IMR-90 (cell line): ENCODE data around the gene POFUT2. TPM values are rescaled to one million over a fixed set of nuclear protein-coding genes. Genes with fewer than 3 reads are reported as not detected.

ENCODE experiments used
- ATAC-seq: fragments of 200-7000 bp; cut with Tn5 transposase; 2 replicates; pipeline ENCODE4 v1.9.1; 2020; ENCODE audit warnings: low read depth, mild to moderate bottlenecking, moderate library complexity
- BruUV-seq: library from RNA; stranded (reverse); fragments of 400-500 nt; replicated peaks from 2 replicates; lab custom pipeline; 2021; lab: Mats Ljungman, UMichigan
- CTCF ChIA-PET: fragments of 300-600 bp; formaldehyde crosslinking; extraction: SDS; loops from one replicate; lab custom pipeline; 2021; ENCODE audit warnings: antibody characterized with exemption; lab: Yijun Ruan, JAX
- POLR2A ChIA-PET: fragments of 300-600 bp; sonication (Branson Sonifier 250); formaldehyde crosslinking; loops from one replicate; lab custom pipeline; 2022; ENCODE audit warnings: antibody characterized with exemption; ENCODE audit not compliant: unreplicated experiment; lab: Charles Lee
- DNase-seq: peaks from one replicate; pipeline ENCODE4 v3.0.0; 2013
- H2AFZ ChIP-seq: replicated peaks from 2 replicates; pipeline ENCODE3; 2013; ENCODE audit warnings: low read length, mild to moderate bottlenecking; ENCODE audit not compliant: poor library complexity
- H2AK5ac ChIP-seq: 2 replicates; pipeline ENCODE4 v1.6.1; 2013; ENCODE audit warnings: low read depth, low read length, inconsistent platforms
- H2AK9ac ChIP-seq: replicated peaks from 2 replicates; pipeline ENCODE3; 2013; ENCODE audit warnings: mild to moderate bottlenecking, low read depth, low read length, moderate library complexity; ENCODE audit not compliant: poor library complexity
- H2BK120ac ChIP-seq: 2 replicates; pipeline ENCODE4 v1.6.1; 2013; ENCODE audit warnings: low read depth, low read length, inconsistent platforms
- H2BK15ac ChIP-seq: 3 replicates; pipeline ENCODE4 v1.6.1; 2013; ENCODE audit warnings: low read depth, low read length, inconsistent platforms
- H2BK20ac ChIP-seq: 2 replicates; pipeline ENCODE4 v1.6.1; 2013; ENCODE audit warnings: low read depth, mild to moderate bottlenecking, inconsistent platforms, low read length, moderate library complexity
- H2BK5ac ChIP-seq: 2 replicates; pipeline ENCODE4 v1.6.1; 2013; ENCODE audit warnings: mild to moderate bottlenecking, low read depth, low read length, inconsistent platforms; ENCODE audit not compliant: poor library complexity, severe bottlenecking
- H3K14ac ChIP-seq: replicated peaks from 2 replicates; pipeline ENCODE4 v1.6.1; 2013; ENCODE audit warnings: low read depth, low read length, inconsistent platforms
- H3K18ac ChIP-seq: 2 replicates; pipeline ENCODE4 v1.6.1; 2013; ENCODE audit warnings: low read depth, low read length, control low read depth
- H3K23ac ChIP-seq: 2 replicates; pipeline ENCODE4 v1.6.1; 2013; ENCODE audit warnings: low read depth, low read length, inconsistent platforms
- H3K27ac ChIP-seq: 2 replicates; pipeline ENCODE4 v1.5.1; 2013; ENCODE audit warnings: mild to moderate bottlenecking, control low read depth, low read length; ENCODE audit not compliant: insufficient read depth
- H3K27me3 ChIP-seq: 2 replicates; pipeline ENCODE4 v1.6.1; 2013; ENCODE audit warnings: low read length; ENCODE audit not compliant: control insufficient read depth, insufficient read depth
- H3K36me3 ChIP-seq: 2 replicates; pipeline ENCODE4 v1.6.1; 2013; ENCODE audit warnings: low read length, mixed read lengths; ENCODE audit not compliant: control insufficient read depth, insufficient read depth
- H3K4ac ChIP-seq: 2 replicates; pipeline ENCODE4 v1.6.1; 2013; ENCODE audit warnings: low read depth, low read length, inconsistent platforms
- H3K4me1 ChIP-seq: 2 replicates; pipeline ENCODE4 v1.6.1; 2013; ENCODE audit warnings: low read length, mixed read lengths; ENCODE audit not compliant: control insufficient read depth, insufficient read depth
- H3K4me2 ChIP-seq: 2 replicates; pipeline ENCODE4 v1.6.1; 2013; ENCODE audit warnings: low read depth, mild to moderate bottlenecking, control low read depth, low read length, moderate library complexity
- H3K4me3 ChIP-seq: 2 replicates; pipeline ENCODE4 v1.5.1; 2013; ENCODE audit warnings: low read depth, mild to moderate bottlenecking, control low read depth, low read length, moderate library complexity; ENCODE audit not compliant: insufficient read depth
- H3K56ac ChIP-seq: 2 replicates; pipeline ENCODE4 v1.6.1; 2013; ENCODE audit warnings: low read length, inconsistent platforms; ENCODE audit not compliant: insufficient read depth; ENCODE audit errors: extremely low read depth
- H3K79me1 ChIP-seq, 2 experiments: 2 replicates each; pipeline ENCODE4 v1.6.1; 2013; ENCODE audit warnings: low read length in 2 of 2, inconsistent platforms in 1 of 2, low read depth in 1 of 2
- H3K9ac ChIP-seq: 2 replicates; pipeline ENCODE4 v1.6.1; 2013; ENCODE audit warnings: low read depth, low read length, control low read depth
- H3K9me1 ChIP-seq: 2 replicates; pipeline ENCODE4 v1.6.1; 2013; ENCODE audit warnings: low read length, inconsistent platforms; ENCODE audit not compliant: insufficient read depth
- H3K9me3 ChIP-seq: 2 replicates; pipeline ENCODE4 v1.6.1; 2013; ENCODE audit warnings: low read length; ENCODE audit not compliant: control insufficient read depth, insufficient read depth
- H4K20me1 ChIP-seq: 2 replicates; pipeline ENCODE4 v1.6.1; 2013; ENCODE audit warnings: low read length, inconsistent platforms; ENCODE audit not compliant: insufficient read depth
- H4K5ac ChIP-seq: 2 replicates; pipeline ENCODE4 v1.6.1; 2013; ENCODE audit warnings: mild to moderate bottlenecking, low read depth, low read length, control low read depth
- H4K8ac ChIP-seq, 2 experiments: 2 replicates each; pipeline ENCODE4 v1.6.1; 2013; ENCODE audit warnings: low read depth in 2 of 2, low read length in 2 of 2, control low read depth in 1 of 2, inconsistent platforms in 1 of 2
- H4K91ac ChIP-seq: 2 replicates; pipeline ENCODE4 v1.6.1; 2013; ENCODE audit warnings: low read depth, low read length, inconsistent platforms; ENCODE audit not compliant: insufficient read depth
- ELK1 ChIP-seq: fragments of 150-350 bp; IDR thresholded peaks from 2 replicates; pipeline ENCODE4 v1.6.1; 2016; ENCODE audit warnings: low read depth, mild to moderate bottlenecking, low read length, moderate library complexity, borderline replicate concordance
- MAZ ChIP-seq: IDR thresholded peaks from 2 replicates; pipeline ENCODE4 v1.6.1; 2012; ENCODE audit warnings: low read depth, mild to moderate bottlenecking, low read length, improper control_type of control experiment, moderate library complexity, borderline replicate concordance
- WGBS, 2 experiments: methylation state at CpG; one replicate each; pipeline versions ENCODE4 v1.1.5 to v1.1.7; 2013; ENCODE audit warnings: missing lambda C conversion rate in 2 of 2; ENCODE audit not compliant: insufficient read length in 1 of 2; ENCODE audit errors: extremely low coverage in 2 of 2; 5-methylcytosine and 5-hydroxymethylcytosine counted together
- dilution Hi-C: fragments of 300-500 bp; cut with HindIII; formaldehyde crosslinking; loops from one replicate; pipeline ENCODE4 v1.14.3; 2018; ENCODE audit warnings: low sequenced_read_pairs; ENCODE audit not compliant: unreplicated experiment
- in situ Hi-C: fragments of 300-500 bp; cut with MboI; formaldehyde crosslinking; loops from 3 replicates; pipeline ENCODE4 v1.14.3; 2019; ENCODE audit warnings: low sequenced_read_pairs, inconsistent platforms, mixed read lengths
- intact Hi-C: fragments of 100-400 bp; cut with micrococcal nuclease; formaldehyde crosslinking; loops from 2 replicates; pipeline ENCODE4 v1.10.0; 2022
- polyA plus RNA-seq, 3 experiments: library from polyadenylated mRNA; depleted of rRNA; stranded (reverse); fragments of >200 nt; gene quantifications; 2 replicates each; pipeline ENCODE4 v1.2.3, GENCODE V29; 2012; ENCODE audit warnings: low replicate concordance in 1 of 3
- total RNA-seq: library from RNA; depleted of rRNA; stranded (reverse); fragments of >200 nt; gene quantifications from 2 replicates; pipeline ENCODE4 v1.2.3, GENCODE V29; 2012

POFUT2 gene
- total and polyA plus RNA-seq, 2 of the 4 experiments (the other 2 are of a cell fraction) = 18.8 to 59.3 TPM

GRCh38 chr21:45319461-45320211 lies 31.9 kb upstream of the POFUT2 start:
- Histone ChIP-seq H4K5ac (peak overlapping the region; percentile 26), H2AK5ac (peak overlapping the region; percentile 99), H3K56ac (no peak overlapping the region; the same call in 1 of the 2 replicates), H2BK15ac (peak overlapping the region; percentile 97; the same call in 2 of the 3 replicates), H3K36me3 (no peaks in the 10 kb centered on the region), H2BK5ac (peak overlapping the region; percentile 33), H4K8ac (peak overlapping the region; percentile 82 to 84; a peak in 3 of 4 replicates), H2BK120ac (peak overlapping the region; percentile 99), H3K4me1 (peaks cover 41% of the 10 kb centered on the region), H3K9me1 (peaks cover 22% of the 10 kb centered on the region), H2AK9ac (peak overlapping the region; percentile 26), H4K91ac (peak overlapping the region; percentile 98), H3K27ac (peak overlapping the region; percentile 64), H3K79me1 (peaks cover 0 to 10% of the 10 kb centered on the region in 2 experiments; a peak in 2 of 4 replicates), H4K20me1 (no peaks in the 10 kb centered on the region; the same call in 1 of the 2 replicates), H3K27me3 (no peaks in the 10 kb centered on the region), H3K4me2 (no peak overlapping the region), H3K18ac (peak overlapping the region; percentile 28; the same call in 1 of the 2 replicates), H3K9me3 (no peaks in the 10 kb centered on the region), H3K14ac (peak overlapping the region; percentile 64), H3K4me3 (no peak overlapping the region), H3K4ac (peak overlapping the region; percentile 99), H2BK20ac (peak overlapping the region; percentile 97), H3K9ac (no peak overlapping the region), H2AFZ (peak overlapping the region; percentile 78), H3K23ac (peak overlapping the region; percentile 50; the same call in 1 of the 2 replicates)
- peak; percentile 77 for DNase-seq
- TF ChIP-seq MAZ = 0 out of 2 replicates have a peak, but pooled peaks have one; percentile 7
- TF ChIP-seq ELK1 = no peak
- WGBS, 2 experiments = 93% methylated on average over 12 of the region's 23 CpGs; no CpG with 5 or more reads in 1 of the 2 experiments
- BruUV-seq = no TSS peak
- intact Hi-C loops (no loop called here), in situ Hi-C loops (loop anchor here (10.0 kb wide), 1 partner anchor 65 kb away; no protein-coding TSS in a partner anchor), dilution Hi-C loops (no loop called here)
- CTCF ChIA-PET = no interaction called here
- POLR2A ChIA-PET = interaction anchor here (0.5 kb wide), 1 partner anchor 252 kb away, joined by 3 read pairs; no protein-coding TSS in a partner anchor
- ATAC-seq = peak; percentile 44
